Fibroblast of mammary gland (primary cell): Measurements from ENCODE around the gene MID2.
"Not testable (repeated sequence)": the region's sequence is repeated elsewhere in the genome, so short reads cannot be mapped to it uniquely, and the experiment has no call there.

Experiments
- DNase-seq: peaks from one replicate; pipeline ENCODE4 v3.0.0-alpha.2; 2010; ENCODE audit warnings: low read depth
- H3K4me3 ChIP-seq: 2 replicates; pipeline ENCODE4 v1.5.1; 2011; ENCODE audit warnings: low read depth, mild to moderate bottlenecking, low read length, moderate library complexity; ENCODE audit not compliant: control insufficient read depth
- CTCF ChIP-seq: conservative IDR thresholded peaks from 2 replicates; pipeline ENCODE4 v1.5.1; 2011; ENCODE audit warnings: low read depth, low read length, inconsistent platforms; ENCODE audit not compliant: control insufficient read depth, insufficient read depth

MID2 gene

GRCh38 chrX:107935664-107936433, 110.2 kb downstream of the MID2 start:
- H3K4me3 ChIP-seq, result peak overlapping the region; percentile 45

GRCh38 chrX:107936434-107936730, 110.7 kb downstream of the MID2 start:
- no peak for DNase-seq
- H3K4me3 ChIP-seq, result peak overlapping the region; percentile 45
- TF ChIP-seq CTCF, result no peak

More at GRCh38 chrX:107935664-107936433, 110.2 kb downstream of the MID2 start:
- no peak for TF ChIP-seq CTCF
- peak; percentile 20 for DNase-seq

GRCh38 chrX:107940095-107940494, 114.4 kb downstream of the MID2 start:
- no peak for TF ChIP-seq CTCF
- no peak for DNase-seq
- no peak overlapping the region for H3K4me3 ChIP-seq

- DNase-seq, result not testable (repeated sequence)
Observed at GRCh38 chrX:107955337-107955736, 129.7 kb downstream of the MID2 start.

GRCh38 chrX:107968623-107969022, 143.0 kb downstream of the MID2 start:
- DNase-seq, result peak; percentile 1
- no peak overlapping the region for H3K4me3 ChIP-seq
- no peak for TF ChIP-seq CTCF

More at GRCh38 chrX:107955337-107955736, 129.7 kb downstream of the MID2 start:
- not testable (repeated sequence) for H3K4me3 ChIP-seq

GRCh38 chrX:107970073-107970472, 144.4 kb downstream of the MID2 start:
- no peak for DNase-seq
- H3K4me3 ChIP-seq, result no peak overlapping the region
- TF ChIP-seq CTCF, result no peak

- DNase-seq, result no peak
- H3K4me3 ChIP-seq, result no peak overlapping the region
- TF ChIP-seq CTCF, result no peak
Observed at GRCh38 chrX:107971636-107972035, 146.0 kb downstream of the MID2 start.
